RWPE1 (cell line): ENCODE results near the gene MOB3A.

Source experiments
- CTCF ChIA-PET: fragments of 350-600 bp; sonication (Branson Sonifier 250); formaldehyde crosslinking; extraction: SDS; loops from one replicate; lab custom pipeline; 2021; lab: Yijun Ruan, JAX
- POLR2A ChIA-PET: fragments of 400-600 bp; formaldehyde crosslinking; extraction: SDS; loops from one replicate; lab custom pipeline; 2020; ENCODE audit warnings: antibody characterized with exemption; ENCODE audit not compliant: low non-redundant PET; lab: Yijun Ruan, JAX
- DNase-seq: peaks from one replicate; pipeline ENCODE4 v3.0.0; 2012; ENCODE audit warnings: low spot score
- H3K27ac ChIP-seq: fragments of 450-650 bp; 2 replicates; pipeline ENCODE4 v1.5.1; 2017
- CTCF ChIP-seq: fragments of 450-650 bp; conservative IDR thresholded peaks from 2 replicates; pipeline ENCODE4 v1.5.1; 2017; ENCODE audit warnings: low read depth, mild to moderate bottlenecking

Gene MOB3A

GRCh38 chr19:2123682-2124387 is 27.7 kb upstream of the MOB3A start:
- ChIA-PET POLR2A (no interaction called here), CTCF (interaction anchor here (0.5 kb wide), 1 partner anchor 516 kb away, joined by 4 read pairs; no protein-coding TSS in a partner anchor)
- DNase-seq: peak; percentile 11
- no peak for TF ChIP-seq CTCF
- no peak overlapping the region for H3K27ac ChIP-seq

GRCh38 chr19:2122982-2123381 is 26.9 kb upstream of the MOB3A start:
- no peak for TF ChIP-seq CTCF
- POLR2A ChIA-PET: no interaction called here
- no peak for DNase-seq
- CTCF ChIA-PET: no interaction called here
- H3K27ac ChIP-seq: no peak overlapping the region

GRCh38 chr19:2122251-2122650 is 26.1 kb upstream of the MOB3A start:
- no peak for DNase-seq
- CTCF ChIA-PET: no interaction called here
- no peak for TF ChIP-seq CTCF
- POLR2A ChIA-PET: no interaction called here
- no peak overlapping the region for H3K27ac ChIP-seq

- DNase-seq: no peak
- no peak for TF ChIP-seq CTCF
- ChIA-PET CTCF (interaction anchor here (0.7 kb wide), 1 partner anchor 8 kb away, joined by 3 read pairs; no protein-coding TSS in a partner anchor), POLR2A (interaction anchor here (0.6 kb wide), 1 partner anchor 305 kb away, joined by 3 read pairs; no protein-coding TSS in a partner anchor)
- no peak overlapping the region for H3K27ac ChIP-seq
Measured at GRCh38 chr19:2121416-2122051, 25.4 kb upstream of the MOB3A start.

GRCh38 chr19:2120821-2121220 is 24.7 kb upstream of the MOB3A start:
- no peak overlapping the region for H3K27ac ChIP-seq
- ChIA-PET CTCF (interaction anchor here (0.7 kb wide), 1 partner anchor 9 kb away, joined by 3 read pairs; no protein-coding TSS in a partner anchor), POLR2A (no interaction called here)
- TF ChIP-seq CTCF: no peak
- DNase-seq: no peak

- no peak for TF ChIP-seq CTCF
- DNase-seq: no peak
- peak overlapping the region; percentile 6; the same call in 1 of the 2 replicates for H3K27ac ChIP-seq
- ChIA-PET POLR2A (no interaction called here), CTCF (no interaction called here)
Measured at GRCh38 chr19:2119921-2120785, 24.0 kb upstream of the MOB3A start.
